Activated T-cell treated with anti-CD3 and anti-CD28 coated beads for 24 hours (primary cell): ENCODE data around the gene LGALS7.
"Not testable (repeated sequence)": the region's sequence is repeated elsewhere in the genome, so short reads cannot be mapped to it uniquely, and the experiment has no call there.

Source experiments
- DNase-seq: peaks from one replicate; pipeline ENCODE4 v3.0.0-alpha.2; 2020; ENCODE audit warnings: low read depth

LGALS7 gene

GRCh38 chr19:38773469-38774177, at the start of gene LGALS7:
Gene LGALS7, minus strand, starts transcription at chr19:38773517. Its CDS starts 25 bp downstream, at chr19:38773492.
- no peak for DNase-seq

- DNase-seq = not testable (repeated sequence)
Observed at GRCh38 chr19:38821230-38821825, 48.0 kb upstream of the LGALS7 start.

- no peak for DNase-seq
Observed at GRCh38 chr19:38819231-38819920, 46.1 kb upstream of the LGALS7 start.

GRCh38 chr19:38817081-38817480, 43.8 kb upstream of the LGALS7 start:
- DNase-seq = no peak

GRCh38 chr19:38816131-38816750, 42.9 kb upstream of the LGALS7 start:
- no peak for DNase-seq

GRCh38 chr19:38815059-38816001, 42.0 kb upstream of the LGALS7 start:
- DNase-seq = no peak

GRCh38 chr19:38813932-38814331, 40.6 kb upstream of the LGALS7 start:
- not testable (repeated sequence) for DNase-seq

GRCh38 chr19:38813323-38813722, 40.0 kb upstream of the LGALS7 start:
- DNase-seq = no peak

GRCh38 chr19:38812841-38813320, 39.6 kb upstream of the LGALS7 start, which contains the start of gene LGALS4:
Gene LGALS4, minus strand, starts transcription at chr19:38812945. Its CDS starts 59 bp downstream, at chr19:38812886.
- no peak for DNase-seq

GRCh38 chr19:38812009-38812840, 38.9 kb upstream of the LGALS7 start:
- DNase-seq = no peak

- DNase-seq = no peak
Observed at GRCh38 chr19:38809592-38810252, 36.4 kb upstream of the LGALS7 start.

GRCh38 chr19:38808741-38809140, 35.4 kb upstream of the LGALS7 start:
- DNase-seq = no peak

- not testable (repeated sequence) for DNase-seq
Observed at GRCh38 chr19:38807374-38808098, 34.2 kb upstream of the LGALS7 start.

GRCh38 chr19:38806371-38806770, 33.1 kb upstream of the LGALS7 start:
- no peak for DNase-seq

GRCh38 chr19:38805180-38805579, 31.9 kb upstream of the LGALS7 start:
- no peak for DNase-seq

GRCh38 chr19:38803543-38803942, 30.2 kb upstream of the LGALS7 start:
- no peak for DNase-seq

- DNase-seq = no peak
Observed at GRCh38 chr19:38801359-38802095, 28.2 kb upstream of the LGALS7 start.

- no peak for DNase-seq
Observed at GRCh38 chr19:38800577-38801347, 27.4 kb upstream of the LGALS7 start.
